HG03135 (cell line): ENCODE results near the gene NR5A2.

Source experiments
- ATAC-seq: cut with Tn5 transposase; IDR thresholded peaks from one replicate; pipeline ENCODE4 v1.9.1; 2021; ENCODE audit warnings: mild to moderate bottlenecking, moderate library complexity; ENCODE audit not compliant: unreplicated experiment

NR5A2 gene

GRCh38 chr1:200118779-200119505 lies 91.4 kb downstream of the NR5A2 start:
- ATAC-seq, result no peak

- no peak for ATAC-seq
Measured at GRCh38 chr1:200121421-200121820, 93.9 kb downstream of the NR5A2 start.

- no peak for ATAC-seq
Measured at GRCh38 chr1:200124309-200124708, 96.8 kb downstream of the NR5A2 start.

- no peak for ATAC-seq
Measured at GRCh38 chr1:200128081-200128480, 100.6 kb downstream of the NR5A2 start.

GRCh38 chr1:200128944-200129879 lies 101.7 kb downstream of the NR5A2 start:
- ATAC-seq, result no peak

- no peak for ATAC-seq
Measured at GRCh38 chr1:200130552-200130951, 103.0 kb downstream of the NR5A2 start.

- no peak for ATAC-seq
Measured at GRCh38 chr1:200131551-200132125, 104.1 kb downstream of the NR5A2 start.

- ATAC-seq, result no peak
Measured at GRCh38 chr1:200133123-200133522, 105.6 kb downstream of the NR5A2 start.

GRCh38 chr1:200134116-200134515 lies 106.6 kb downstream of the NR5A2 start:
- ATAC-seq, result no peak

- no peak for ATAC-seq
Measured at GRCh38 chr1:200136384-200136783, 108.9 kb downstream of the NR5A2 start.

GRCh38 chr1:200139661-200140250 lies 112.2 kb downstream of the NR5A2 start:
- ATAC-seq, result no peak

- ATAC-seq, result no peak
Measured at GRCh38 chr1:200143347-200143746, 115.8 kb downstream of the NR5A2 start.

GRCh38 chr1:200146100-200146499 lies 118.6 kb downstream of the NR5A2 start:
- no peak for ATAC-seq

GRCh38 chr1:200147094-200147493 lies 119.6 kb downstream of the NR5A2 start:
- ATAC-seq, result no peak

GRCh38 chr1:200147742-200148141 lies 120.2 kb downstream of the NR5A2 start:
- ATAC-seq, result no peak

GRCh38 chr1:200150006-200150405 lies 122.5 kb downstream of the NR5A2 start:
- ATAC-seq, result no peak

GRCh38 chr1:200150721-200151120 lies 123.2 kb downstream of the NR5A2 start:
- peak; percentile 33 for ATAC-seq

- ATAC-seq, result no peak
Measured at GRCh38 chr1:200152336-200152735, 124.8 kb downstream of the NR5A2 start.

- peak; percentile 50 for ATAC-seq
Measured at GRCh38 chr1:200153277-200154055, 126.0 kb downstream of the NR5A2 start.

- ATAC-seq, result peak; percentile 91
Measured at GRCh38 chr1:200154069-200154767, 126.7 kb downstream of the NR5A2 start.
